Dermis microvascular lymphatic vessel endothelial cell (primary cell): ENCODE data around the gene NPAS4. TPM values are rescaled to one million over a fixed set of nuclear protein-coding genes. Genes with fewer than 3 reads are reported as not detected.

Experiments
- total RNA-seq: library from RNA; depleted of rRNA; stranded (reverse); fragments of >200 nt; gene quantifications from 2 replicates; pipeline ENCODE4 v1.2.1, GENCODE V29; 2014

Gene NPAS4
- total RNA-seq, 1 donor from 2014 or later, result not detected

Other genes starting within 250 kb of the NPAS4 start
- gene KLC2, start 163.3 kb upstream of the NPAS4 start, total RNA-seq, result 8.5 and 9.9 TPM in 2 replicates
- gene RAB1B, start 152.4 kb upstream of the NPAS4 start, total RNA-seq, result 64.3 and 98.1 TPM in 2 replicates
- 0.25 TPM in 1 of 2 replicates, not detected in the other for gene CNIH2, start 142.9 kb upstream of the NPAS4 start, total RNA-seq
- gene YIF1A, start 131.9 kb upstream of the NPAS4 start, total RNA-seq, result 123 and 146 TPM in 2 replicates
- gene TMEM151A, start 129.1 kb upstream of the NPAS4 start, total RNA-seq, result under 0.01 TPM in 1 of 2 replicates, not detected in the other
- gene CD248, start 104.0 kb upstream of the NPAS4 start, total RNA-seq, result under 0.01 and 0.13 TPM in 2 replicates
- 4.7 and 5.9 TPM in 2 replicates for gene RIN1, start 84.6 kb upstream of the NPAS4 start, total RNA-seq
- 53.1 and 53.7 TPM in 2 replicates for gene BRMS1, start 75.9 kb upstream of the NPAS4 start, total RNA-seq
- gene B4GAT1, start 73.4 kb upstream of the NPAS4 start, total RNA-seq, result 18.7 and 21.0 TPM in 2 replicates
- gene SLC29A2, start 49.3 kb upstream of the NPAS4 start, total RNA-seq, result 0.77 and 1.0 TPM in 2 replicates
- 29.2 and 37.5 TPM in 2 replicates for gene MRPL11, start 17.8 kb downstream of the NPAS4 start, total RNA-seq
- 3.3 and 5.9 TPM in 2 replicates for gene PELI3, start 45.9 kb downstream of the NPAS4 start, total RNA-seq
- 49.9 and 56.0 TPM in 2 replicates for gene DPP3, start 59.4 kb downstream of the NPAS4 start, total RNA-seq
- 11.3 and 23.0 TPM in 2 replicates for gene BBS1, start 89.6 kb downstream of the NPAS4 start, total RNA-seq
- gene ZDHHC24, start 125.0 kb downstream of the NPAS4 start, total RNA-seq, result 11.8 and 21.0 TPM in 2 replicates
- gene ACTN3, start 125.9 kb downstream of the NPAS4 start, total RNA-seq, result under 0.01 TPM in 2 replicates
- 13.4 and 45.5 TPM in 2 replicates for gene CTSF, start 147.6 kb downstream of the NPAS4 start, total RNA-seq
- gene CCDC87, start 172.0 kb downstream of the NPAS4 start, total RNA-seq, result 0.13 TPM in 2 replicates
- 28.0 and 34.6 TPM in 2 replicates for gene CCS, start 172.2 kb downstream of the NPAS4 start, total RNA-seq
- gene RBM14, start 195.6 kb downstream of the NPAS4 start, total RNA-seq, result 19.6 and 21.5 TPM in 2 replicates
- 122 and 162 TPM in 2 replicates for gene RBM4, start 217.7 kb downstream of the NPAS4 start, total RNA-seq